ENCODE measurements around the gene SLC4A5. TPM values are rescaled to one million over a fixed set of nuclear protein-coding genes. Genes with fewer than 3 reads are reported as not detected.

Gene SLC4A5
- total RNA-seq, 1 experiment from 2014 or later: 1.8 TPM

- TF ChIP-seq HMGXB4 (CRISPR knock-in tag; IDR thresholded peaks at IDR 0.05) (no peak), NR2C2 (CRISPR knock-in tag; IDR thresholded peaks at IDR 0.05) (no peak), JUN (CRISPR knock-in tag; IDR thresholded peaks at IDR 0.05) (no peak), E2F5 (CRISPR knock-in tag; IDR thresholded peaks at IDR 0.05) (no peak), OVOL2 (CRISPR knock-in tag; IDR thresholded peaks at IDR 0.05; ENCODE audit: borderline replicate concordance) (no peak)
These were observed 42.2 kb upstream of the SLC4A5 start (continued) for GRCh38 chr2:74385396-74385795.

DNA sequence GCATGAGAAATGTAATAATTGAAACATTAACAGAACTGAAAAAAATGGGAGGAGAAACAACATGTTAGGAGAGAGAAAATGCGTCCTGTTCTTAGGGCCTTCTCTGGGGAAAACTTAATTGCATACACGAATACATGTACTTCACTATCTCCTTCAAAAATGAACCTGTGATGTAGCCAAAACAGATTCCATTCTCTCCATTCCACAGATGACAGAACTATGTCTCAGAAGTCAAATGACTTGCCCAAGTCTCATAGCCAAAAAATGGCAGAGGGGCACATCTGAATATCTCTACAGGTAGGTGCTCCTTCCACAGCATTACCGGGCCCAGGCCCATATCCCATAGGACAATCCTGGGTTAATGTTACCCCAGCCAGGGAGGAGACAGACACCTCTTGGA, 40.8 kb upstream of the SLC4A5 start:
- CTCF ChIA-PET: no interaction called here
- Mint-ChIP-seq H3K9me3 (no peaks in the 10 kb centered on the region), H3K36me3 (no peaks in the 10 kb centered on the region), H3K27me3 (ENCODE audit: low read depth) (no peaks in the 10 kb centered on the region), H3K4me3 (no peak overlapping the region), H3K27ac (no peak overlapping the region), H3K4me1 (peaks cover 15% of the 10 kb centered on the region)
- ATAC-seq: no peak
- POLR2A ChIA-PET: no interaction called here
- DNase-seq (ENCODE audit: low spot score): no peak
- TF ChIP-seq CREM (CRISPR knock-in tag; IDR thresholded peaks at IDR 0.05) (no peak), ZNF425 (CRISPR knock-in tag; conservative IDR thresholded peaks at IDR 0.05) (no peak), NFATC4 (CRISPR knock-in tag; IDR thresholded peaks at IDR 0.05) (no peak), GTF2I (CRISPR knock-in tag; conservative IDR thresholded peaks at IDR 0.05) (no peak), ZNF317 (CRISPR knock-in tag; IDR thresholded peaks at IDR 0.05; ENCODE audit: borderline replicate concordance, low read depth) (no peak), ZNF219 (CRISPR knock-in tag; IDR thresholded peaks at IDR 0.05; ENCODE audit: borderline replicate concordance) (no peak), HMGXB4 (CRISPR knock-in tag; IDR thresholded peaks at IDR 0.05) (no peak), ZNF138 (CRISPR knock-in tag; conservative IDR thresholded peaks at IDR 0.05) (no peak), ZNF532 (CRISPR knock-in tag; IDR thresholded peaks at IDR 0.05; ENCODE audit: borderline replicate concordance) (no peak)
- TF ChIP-seq, protein P1, sequence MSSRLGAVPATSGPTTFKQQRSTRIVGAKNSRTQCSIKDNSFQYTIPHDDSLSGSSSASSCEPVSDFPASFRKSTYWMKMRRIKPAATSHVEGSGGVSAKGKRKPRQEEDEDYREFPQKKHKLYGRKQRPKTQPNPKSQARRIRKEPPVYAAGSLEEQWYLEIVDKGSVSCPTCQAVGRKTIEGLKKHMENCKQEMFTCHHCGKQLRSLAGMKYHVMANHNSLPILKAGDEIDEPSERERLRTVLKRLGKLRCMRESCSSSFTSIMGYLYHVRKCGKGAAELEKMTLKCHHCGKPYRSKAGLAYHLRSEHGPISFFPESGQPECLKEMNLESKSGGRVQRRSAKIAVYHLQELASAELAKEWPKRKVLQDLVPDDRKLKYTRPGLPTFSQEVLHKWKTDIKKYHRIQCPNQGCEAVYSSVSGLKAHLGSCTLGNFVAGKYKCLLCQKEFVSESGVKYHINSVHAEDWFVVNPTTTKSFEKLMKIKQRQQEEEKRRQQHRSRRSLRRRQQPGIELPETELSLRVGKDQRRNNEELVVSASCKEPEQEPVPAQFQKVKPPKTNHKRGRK (CRISPR knock-in tag; IDR thresholded peaks at IDR 0.05; ENCODE audit: borderline replicate concordance): no peak
- TF ChIP-seq, protein P2, sequence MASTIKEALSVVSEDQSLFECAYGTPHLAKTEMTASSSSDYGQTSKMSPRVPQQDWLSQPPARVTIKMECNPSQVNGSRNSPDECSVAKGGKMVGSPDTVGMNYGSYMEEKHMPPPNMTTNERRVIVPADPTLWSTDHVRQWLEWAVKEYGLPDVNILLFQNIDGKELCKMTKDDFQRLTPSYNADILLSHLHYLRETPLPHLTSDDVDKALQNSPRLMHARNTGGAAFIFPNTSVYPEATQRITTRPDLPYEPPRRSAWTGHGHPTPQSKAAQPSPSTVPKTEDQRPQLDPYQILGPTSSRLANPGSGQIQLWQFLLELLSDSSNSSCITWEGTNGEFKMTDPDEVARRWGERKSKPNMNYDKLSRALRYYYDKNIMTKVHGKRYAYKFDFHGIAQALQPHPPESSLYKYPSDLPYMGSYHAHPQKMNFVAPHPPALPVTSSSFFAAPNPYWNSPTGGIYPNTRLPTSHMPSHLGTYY (CRISPR knock-in tag; IDR thresholded peaks at IDR 0.05): no peak
- TF ChIP-seq, protein P3, sequence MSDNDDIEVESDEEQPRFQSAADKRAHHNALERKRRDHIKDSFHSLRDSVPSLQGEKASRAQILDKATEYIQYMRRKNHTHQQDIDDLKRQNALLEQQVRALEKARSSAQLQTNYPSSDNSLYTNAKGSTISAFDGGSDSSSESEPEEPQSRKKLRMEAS (CRISPR knock-in tag; IDR thresholded peaks at IDR 0.05): no peak
- TF ChIP-seq, protein P4, sequence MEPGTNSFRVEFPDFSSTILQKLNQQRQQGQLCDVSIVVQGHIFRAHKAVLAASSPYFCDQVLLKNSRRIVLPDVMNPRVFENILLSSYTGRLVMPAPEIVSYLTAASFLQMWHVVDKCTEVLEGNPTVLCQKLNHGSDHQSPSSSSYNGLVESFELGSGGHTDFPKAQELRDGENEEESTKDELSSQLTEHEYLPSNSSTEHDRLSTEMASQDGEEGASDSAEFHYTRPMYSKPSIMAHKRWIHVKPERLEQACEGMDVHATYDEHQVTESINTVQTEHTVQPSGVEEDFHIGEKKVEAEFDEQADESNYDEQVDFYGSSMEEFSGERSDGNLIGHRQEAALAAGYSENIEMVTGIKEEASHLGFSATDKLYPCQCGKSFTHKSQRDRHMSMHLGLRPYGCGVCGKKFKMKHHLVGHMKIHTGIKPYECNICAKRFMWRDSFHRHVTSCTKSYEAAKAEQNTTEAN (CRISPR knock-in tag; IDR thresholded peaks at IDR 0.05): no peak
